Measurements from ENCODE around the gene BRWD1.
A peak's percentile ranks its signal among the peaks of the same experiment; 100 is the strongest.

BRWD1 gene

DNA sequence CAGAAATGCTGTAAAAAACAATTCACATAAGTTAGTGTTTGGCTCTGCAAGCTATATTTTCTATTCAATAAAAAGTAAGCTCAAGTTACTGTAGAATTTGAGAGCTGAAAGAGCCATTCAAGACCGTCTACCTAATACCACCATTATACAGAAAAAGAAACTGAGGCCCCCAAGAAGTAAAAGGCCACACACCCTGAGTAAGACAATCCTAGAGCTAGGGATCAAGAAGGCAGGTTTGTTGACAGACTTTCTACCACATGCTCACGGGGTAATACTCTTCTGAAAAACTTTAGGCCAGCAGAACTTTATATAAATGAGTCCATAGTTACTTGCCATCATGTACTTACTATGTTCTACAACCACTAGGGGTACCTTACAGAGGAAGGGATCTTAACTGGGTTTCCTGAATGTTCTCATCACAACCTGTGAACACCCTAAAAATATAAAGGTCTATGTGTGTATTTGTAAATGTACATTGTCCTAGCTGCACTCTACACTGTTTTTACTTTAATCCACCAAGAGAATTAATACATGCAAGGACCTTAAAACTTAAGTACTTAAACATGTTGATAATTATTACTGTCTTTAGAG lies 132.9 kb downstream of the BRWD1 start:
- no peak for DNase-seq (ENCODE audit: low read depth)

DNA sequence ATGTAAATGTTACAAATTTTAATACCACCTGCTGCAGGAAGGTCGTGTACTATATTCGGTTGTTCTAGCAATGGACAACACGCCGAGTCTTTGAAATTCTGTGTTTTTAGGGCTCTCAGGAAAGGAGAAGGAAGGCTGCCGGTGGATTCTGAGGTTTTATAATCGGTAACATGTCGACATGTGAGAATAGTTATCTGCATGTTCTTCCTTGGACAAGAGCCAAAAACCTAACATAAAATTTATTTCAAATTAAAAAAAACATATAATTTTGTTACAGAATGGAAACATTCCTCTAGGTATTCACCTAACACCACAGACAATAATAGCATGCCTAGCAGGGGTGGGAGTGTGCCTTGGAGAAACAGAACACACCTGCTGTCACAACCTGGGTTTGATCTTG lies 135.0 kb downstream of the BRWD1 start:
- H3K4me3 ChIP-seq (ENCODE audit: low read depth, low read length), result no peak overlapping the region
- TF ChIP-seq, protein P1, sequence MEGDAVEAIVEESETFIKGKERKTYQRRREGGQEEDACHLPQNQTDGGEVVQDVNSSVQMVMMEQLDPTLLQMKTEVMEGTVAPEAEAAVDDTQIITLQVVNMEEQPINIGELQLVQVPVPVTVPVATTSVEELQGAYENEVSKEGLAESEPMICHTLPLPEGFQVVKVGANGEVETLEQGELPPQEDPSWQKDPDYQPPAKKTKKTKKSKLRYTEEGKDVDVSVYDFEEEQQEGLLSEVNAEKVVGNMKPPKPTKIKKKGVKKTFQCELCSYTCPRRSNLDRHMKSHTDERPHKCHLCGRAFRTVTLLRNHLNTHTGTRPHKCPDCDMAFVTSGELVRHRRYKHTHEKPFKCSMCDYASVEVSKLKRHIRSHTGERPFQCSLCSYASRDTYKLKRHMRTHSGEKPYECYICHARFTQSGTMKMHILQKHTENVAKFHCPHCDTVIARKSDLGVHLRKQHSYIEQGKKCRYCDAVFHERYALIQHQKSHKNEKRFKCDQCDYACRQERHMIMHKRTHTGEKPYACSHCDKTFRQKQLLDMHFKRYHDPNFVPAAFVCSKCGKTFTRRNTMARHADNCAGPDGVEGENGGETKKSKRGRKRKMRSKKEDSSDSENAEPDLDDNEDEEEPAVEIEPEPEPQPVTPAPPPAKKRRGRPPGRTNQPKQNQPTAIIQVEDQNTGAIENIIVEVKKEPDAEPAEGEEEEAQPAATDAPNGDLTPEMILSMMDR (IDR thresholded peaks at IDR 0.05; ENCODE audit: insufficient read depth, low read depth, low read length, missing control alignments), result no peak
- no peak for DNase-seq (ENCODE audit: low read depth)

More for the DNA sequence above, 132.9 kb downstream of the BRWD1 start:
- no peak overlapping the region for H3K4me3 ChIP-seq (ENCODE audit: low read depth, low read length)
- TF ChIP-seq, protein P1 (IDR thresholded peaks at IDR 0.05; ENCODE audit: insufficient read depth, low read depth, low read length, missing control alignments), result peak; percentile 23

GRCh38 chr21:39176271-39176709 lies 137.1 kb downstream of the BRWD1 start:
- TF ChIP-seq, protein P1 (IDR thresholded peaks at IDR 0.05; ENCODE audit: insufficient read depth, low read depth, low read length, missing control alignments), result no peak
- no peak for DNase-seq (ENCODE audit: low read depth)
- H3K4me3 ChIP-seq (ENCODE audit: low read depth, low read length), result no peak overlapping the region

- TF ChIP-seq, protein P1 (IDR thresholded peaks at IDR 0.05; ENCODE audit: insufficient read depth, low read depth, low read length, missing control alignments), result no peak
- no peak overlapping the region for H3K4me3 ChIP-seq (ENCODE audit: low read depth, low read length)
- no peak for DNase-seq (ENCODE audit: low read depth)
These were observed 137.8 kb downstream of the BRWD1 start for GRCh38 chr21:39175665-39176064.

- no peak overlapping the region for H3K4me3 ChIP-seq (ENCODE audit: low read depth, low read length)
- no peak for DNase-seq (ENCODE audit: low read depth)
- TF ChIP-seq, protein P1 (IDR thresholded peaks at IDR 0.05; ENCODE audit: insufficient read depth, low read depth, low read length, missing control alignments), result peak; percentile 8
These were observed 138.3 kb downstream of the BRWD1 start for GRCh38 chr21:39175154-39175553.

GRCh38 chr21:39173716-39174680 lies 139.4 kb downstream of the BRWD1 start:
- H3K4me3 ChIP-seq (ENCODE audit: low read depth, low read length), result no peak overlapping the region
- TF ChIP-seq, protein P1 (IDR thresholded peaks at IDR 0.05; ENCODE audit: insufficient read depth, low read depth, low read length, missing control alignments), result no peak
- no peak for DNase-seq (ENCODE audit: low read depth)
